ENCODE measurements around the gene RXFP3.

Gene RXFP3

DNA sequence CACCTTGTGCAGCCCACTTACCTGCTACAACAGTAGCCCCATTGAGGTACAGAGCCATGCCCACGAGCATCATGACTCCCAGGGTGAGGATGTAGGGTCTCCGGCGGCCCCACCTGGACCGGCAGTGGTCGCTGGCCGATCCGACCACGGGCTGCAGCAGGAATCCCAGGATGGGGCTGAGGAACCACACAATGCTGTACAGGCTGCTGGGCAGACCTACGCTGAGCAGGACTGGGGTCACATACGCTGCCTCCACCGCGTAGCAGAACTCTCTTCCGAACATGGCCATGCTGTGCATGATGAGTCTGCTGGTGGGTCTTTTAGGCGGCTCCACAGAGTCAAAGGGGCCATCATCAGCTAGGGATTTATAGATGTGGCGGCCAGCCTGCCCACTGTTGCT lies 48.0 kb downstream of the RXFP3 start:
- DNase-seq: no peak

DNA sequence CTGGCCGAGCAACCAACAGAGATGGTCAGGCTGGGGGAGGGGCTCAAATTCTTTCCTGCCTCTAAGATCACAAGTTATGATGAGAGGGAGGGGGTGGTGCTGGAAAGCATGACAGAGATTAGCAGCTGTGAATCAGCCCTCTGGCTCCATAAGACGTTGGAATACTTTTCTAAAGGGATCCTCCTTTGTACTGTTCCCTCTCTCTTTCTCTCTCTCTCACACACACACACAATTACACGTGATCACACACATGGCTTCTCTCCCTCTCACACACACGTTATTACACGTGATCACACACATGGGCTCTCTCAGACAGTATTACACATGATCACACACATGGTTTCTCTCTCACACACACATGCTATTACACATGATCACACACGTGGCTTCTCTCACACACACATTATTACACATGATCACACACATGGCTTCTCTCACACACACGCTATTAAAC lies 48.5 kb downstream of the RXFP3 start, which contains the start of gene SLC45A2:
TSS of gene SLC45A2 (minus strand) at position 23 of the 454 bp plus-strand sequence. CDS start 110 bp downstream, outside the sequence.
- no peak for DNase-seq

DNA sequence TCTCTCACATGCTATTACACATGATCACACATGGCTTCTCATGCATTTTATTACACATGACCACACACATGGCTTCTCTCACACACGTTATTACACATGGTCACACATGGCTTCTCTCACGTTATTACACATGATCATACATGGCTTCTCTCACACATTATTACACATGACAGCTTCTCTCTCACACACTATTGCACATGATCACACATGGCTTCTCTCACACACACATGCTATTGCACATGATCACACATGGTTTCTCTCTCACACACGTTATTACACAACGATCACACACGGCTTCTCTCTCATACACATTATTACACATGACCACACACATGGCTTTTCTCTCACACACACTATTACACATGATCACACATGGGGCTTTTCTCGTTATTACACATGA lies 49.3 kb downstream of the RXFP3 start:
- no peak for DNase-seq

Measured in DMS79 (cell line).